ENCODE results near the gene PANK4.

GRCh38 chr1:2528016-2528415, 1.6 kb upstream of the PANK4 start:
- TF ChIP-seq CTCF (conservative IDR thresholded peaks at IDR 0.05; ENCODE audit: low read depth, low read length) (no peak), EZH2 (IDR thresholded peaks at IDR 0.05; ENCODE audit: borderline replicate concordance, low read depth, low read length, poor library complexity, severe bottlenecking) (no peak)

Measured in A673 (cell line).